Fibroblast of lung (primary cell): ENCODE results near the gene CNKSR3. TPM values are rescaled to one million over a fixed set of nuclear protein-coding genes. Genes with fewer than 3 reads are reported as not detected.
"Not testable (repeated sequence)": the region's sequence is repeated elsewhere in the genome, so short reads cannot be mapped to it uniquely, and the experiment has no call there.

Experiments used
- DNase-seq, 2 donors: peaks; one replicate each; pipeline versions ENCODE4 v3.0.0 to v3.0.0-alpha.2; 2010; ENCODE audit warnings: low read depth in 2 of 2
- H2AFZ ChIP-seq: 2 replicates; pipeline ENCODE4 v1.5.1; 2012; ENCODE audit warnings: low read length, control low read depth, inconsistent platforms
- H3K27ac ChIP-seq: 2 replicates; pipeline ENCODE4 v1.5.1; 2011; ENCODE audit warnings: low read length, control low read depth; ENCODE audit not compliant: insufficient read depth
- H3K27me3 ChIP-seq: 2 replicates; pipeline ENCODE4 v1.5.1; 2011; ENCODE audit warnings: mild to moderate bottlenecking, low read length; ENCODE audit not compliant: control insufficient read depth, insufficient read depth
- H3K36me3 ChIP-seq: 2 replicates; pipeline ENCODE4 v1.5.1; 2011; ENCODE audit warnings: low read length; ENCODE audit not compliant: control insufficient read depth, insufficient read depth
- H3K4me1 ChIP-seq: 2 replicates; pipeline ENCODE4 v1.5.1; 2011; ENCODE audit warnings: low read length; ENCODE audit not compliant: control insufficient read depth, insufficient read depth; ENCODE audit errors: extremely low read depth
- H3K4me2 ChIP-seq: 2 replicates; pipeline ENCODE4 v1.5.1; 2011; ENCODE audit warnings: low read length, control low read depth; ENCODE audit not compliant: insufficient read depth; ENCODE audit errors: extremely low read depth
- H3K4me3 ChIP-seq, 4 experiments: fragments of 200-600 bp in 1 of 4; sonication (generic) in 1 of 4; replicated peaks in 1 of 4; 2 replicates each; pipeline ENCODE4 v1.5.1; 2011 to 2016; ENCODE audit warnings: low read length in 4 of 4, low read depth in 3 of 4, mild to moderate bottlenecking in 3 of 4, control low read depth in 2 of 4, inconsistent platforms in 1 of 4, mixed read lengths in 1 of 4; ENCODE audit not compliant: insufficient read depth in 1 of 4; ENCODE audit errors: control extremely low read depth in 1 of 4
- H3K79me2 ChIP-seq: 2 replicates; pipeline ENCODE4 v1.5.1; 2012; ENCODE audit warnings: mild to moderate bottlenecking, low read length, inconsistent platforms; ENCODE audit not compliant: control insufficient read depth, insufficient read depth
- H3K9ac ChIP-seq: 2 replicates; pipeline ENCODE4 v1.5.1; 2011; ENCODE audit warnings: mild to moderate bottlenecking, low read length, control low read depth; ENCODE audit not compliant: insufficient read depth
- H3K9me3 ChIP-seq: 2 replicates; pipeline ENCODE4 v1.5.1; 2012; ENCODE audit warnings: low read depth, low read length; ENCODE audit not compliant: control insufficient read depth, insufficient read depth
- H4K20me1 ChIP-seq: 2 replicates; pipeline ENCODE4 v1.5.1; 2011; ENCODE audit warnings: low read length; ENCODE audit not compliant: control insufficient read depth, insufficient read depth; ENCODE audit errors: extremely low read depth
- EZH2 ChIP-seq: IDR thresholded peaks from 2 replicates; pipeline ENCODE4 v1.5.1; 2012; ENCODE audit warnings: low read length, control low read depth, mild to moderate bottlenecking; ENCODE audit errors: missing control alignments
- polyA plus RNA-seq, 2 donors: library from polyadenylated mRNA; depleted of rRNA in 1 of 2; stranded (reverse) in 1 of 2; unstranded in 1 of 2; fragments of >200 nt; gene quantifications; 2 replicates each; pipeline ENCODE4 v1.2.1, GENCODE V29; 2011 to 2012; ENCODE audit warnings: missing spikeins in 1 of 2
- total RNA-seq: library from RNA; depleted of rRNA; stranded (reverse); fragments of >200 nt; gene quantifications from 2 replicates; pipeline ENCODE4 v1.2.1, GENCODE V29; 2014
- TF ChIP-seq, protein P1 (sequence below), 2 donors: IDR thresholded peaks in 1 of 2; conservative IDR thresholded peaks in 1 of 2; 1 replicate in 1 of 2; 2 replicates in 1 of 2; pipeline ENCODE4 v1.5.1; 2011 to 2012; ENCODE audit warnings: low read length in 2 of 2, control low read depth in 1 of 2, inconsistent platforms in 1 of 2, low read depth in 1 of 2, mild to moderate bottlenecking in 1 of 2

The CNKSR3 gene
- total and polyA plus RNA-seq, 2 donors (not counting 1 experiment from before 2014, with no cell fraction given), result 5.5 to 14.0 TPM

DNA sequence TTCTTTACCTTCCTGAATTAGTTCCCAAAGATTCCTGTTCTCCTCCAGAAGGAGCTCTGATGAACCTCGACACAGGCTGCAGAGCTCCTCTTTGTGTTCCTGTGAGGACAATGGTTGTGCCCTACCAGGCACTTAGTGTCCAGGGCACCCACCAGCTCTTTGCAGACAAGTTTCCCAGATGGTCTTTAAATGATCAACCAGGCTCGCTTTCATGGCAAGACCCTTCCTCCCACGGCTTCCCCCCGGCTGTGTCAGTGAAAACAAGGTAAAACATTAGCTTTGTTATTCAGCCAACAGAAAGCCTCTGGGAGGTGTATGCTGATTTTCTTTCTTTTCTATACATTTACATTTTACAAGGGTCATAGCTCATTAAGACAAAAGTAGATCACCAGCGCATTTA, 32.3 kb upstream of the CNKSR3 start:
- Histone ChIP-seq H3K79me2 (no peaks in the 10 kb centered on the region), H3K36me3 (no peaks in the 10 kb centered on the region), H3K9me3 (no peaks in the 10 kb centered on the region), H3K27me3 (no peaks in the 10 kb centered on the region), H2AFZ (no peak overlapping the region), H3K4me1 (no peaks in the 10 kb centered on the region), H4K20me1 (no peaks in the 10 kb centered on the region), H3K9ac (no peak overlapping the region), H3K4me3 (no peak overlapping the region), H3K4me2 (no peak overlapping the region), H3K27ac (no peak overlapping the region)
- no peak for DNase-seq
- no peak for TF ChIP-seq EZH2
- TF ChIP-seq, protein P1, sequence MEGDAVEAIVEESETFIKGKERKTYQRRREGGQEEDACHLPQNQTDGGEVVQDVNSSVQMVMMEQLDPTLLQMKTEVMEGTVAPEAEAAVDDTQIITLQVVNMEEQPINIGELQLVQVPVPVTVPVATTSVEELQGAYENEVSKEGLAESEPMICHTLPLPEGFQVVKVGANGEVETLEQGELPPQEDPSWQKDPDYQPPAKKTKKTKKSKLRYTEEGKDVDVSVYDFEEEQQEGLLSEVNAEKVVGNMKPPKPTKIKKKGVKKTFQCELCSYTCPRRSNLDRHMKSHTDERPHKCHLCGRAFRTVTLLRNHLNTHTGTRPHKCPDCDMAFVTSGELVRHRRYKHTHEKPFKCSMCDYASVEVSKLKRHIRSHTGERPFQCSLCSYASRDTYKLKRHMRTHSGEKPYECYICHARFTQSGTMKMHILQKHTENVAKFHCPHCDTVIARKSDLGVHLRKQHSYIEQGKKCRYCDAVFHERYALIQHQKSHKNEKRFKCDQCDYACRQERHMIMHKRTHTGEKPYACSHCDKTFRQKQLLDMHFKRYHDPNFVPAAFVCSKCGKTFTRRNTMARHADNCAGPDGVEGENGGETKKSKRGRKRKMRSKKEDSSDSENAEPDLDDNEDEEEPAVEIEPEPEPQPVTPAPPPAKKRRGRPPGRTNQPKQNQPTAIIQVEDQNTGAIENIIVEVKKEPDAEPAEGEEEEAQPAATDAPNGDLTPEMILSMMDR (conservative IDR thresholded peaks at IDR 0.05 in 1 of 2, IDR thresholded peaks at IDR 0.05 in 1 of 2; ENCODE audit: low read depth in 1 of 2, low read length in 2 of 2), result no peak

DNA sequence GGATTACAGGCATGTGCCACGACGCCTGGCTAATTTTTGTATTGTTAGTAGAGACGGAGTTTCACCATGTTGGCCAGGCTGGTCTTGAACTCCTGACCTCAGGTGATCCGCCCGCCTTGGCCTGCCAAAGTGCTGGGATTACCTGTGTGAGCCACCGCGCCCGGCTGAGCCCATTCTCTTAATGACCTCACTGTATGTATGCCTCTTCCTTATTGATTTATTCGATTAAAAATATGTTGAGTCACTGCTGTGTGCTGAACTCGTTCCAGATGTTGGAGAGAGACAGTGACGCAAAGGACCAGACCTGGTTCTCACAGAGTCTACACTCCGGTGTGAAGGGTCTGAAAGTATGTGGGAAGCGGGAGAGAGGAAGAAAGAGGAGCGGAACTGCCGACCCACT, 31.4 kb upstream of the CNKSR3 start:
- not testable (repeated sequence) for H3K79me2 ChIP-seq, H3K9me3 ChIP-seq, H3K4me2 ChIP-seq, H3K9ac ChIP-seq, H3K36me3 ChIP-seq, H3K4me3 ChIP-seq, H3K27me3 ChIP-seq, H3K27ac ChIP-seq, H2AFZ ChIP-seq, DNase-seq, H3K4me1 ChIP-seq, H4K20me1 ChIP-seq

DNA sequence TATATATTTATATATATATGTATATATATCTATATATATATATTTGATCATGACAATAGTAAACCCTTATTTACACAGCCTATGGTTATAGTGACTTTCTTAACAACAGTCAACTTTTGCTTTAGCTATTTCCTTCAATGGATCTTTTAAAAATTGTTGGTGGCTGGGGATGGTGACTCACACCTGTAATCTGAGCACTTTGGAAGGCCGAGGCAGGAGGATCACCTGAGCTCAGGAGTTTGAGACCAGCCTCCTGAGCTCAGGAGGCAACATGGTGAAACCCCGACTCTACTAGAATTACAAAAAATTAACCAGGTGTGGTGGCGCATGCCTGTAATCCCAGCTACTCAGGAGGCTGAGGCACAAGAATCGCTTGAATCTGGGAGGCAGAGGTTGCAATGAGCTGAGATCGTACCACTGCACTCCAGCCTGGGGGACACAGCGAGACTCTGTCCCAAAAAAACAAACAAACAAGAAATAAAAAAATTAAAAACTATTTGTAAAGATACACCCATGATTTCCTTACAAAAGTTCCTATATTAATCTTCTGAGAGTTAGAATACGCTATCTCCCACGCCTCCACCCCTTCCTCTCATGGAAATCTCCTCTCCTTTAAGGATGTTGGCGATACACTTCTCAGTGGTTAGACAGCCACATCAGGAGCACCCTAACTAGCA, 29.2 kb upstream of the CNKSR3 start:
- Histone ChIP-seq H3K9ac (no peak overlapping the region), H3K36me3 (no peaks in the 10 kb centered on the region), H3K9me3 (no peaks in the 10 kb centered on the region), H3K79me2 (no peaks in the 10 kb centered on the region), H3K4me2 (no peak overlapping the region), H3K27me3 (no peaks in the 10 kb centered on the region), H3K27ac (no peak overlapping the region), H3K4me3 (no peak overlapping the region), H4K20me1 (no peaks in the 10 kb centered on the region), H2AFZ (no peak overlapping the region), H3K4me1 (no peaks in the 10 kb centered on the region)
- TF ChIP-seq EZH2, result no peak
- TF ChIP-seq, protein P1 (conservative IDR thresholded peaks at IDR 0.05 in 1 of 2, IDR thresholded peaks at IDR 0.05 in 1 of 2; ENCODE audit: low read depth in 1 of 2, low read length in 2 of 2), result no peak
- no peak for DNase-seq
